H9 (cell line): Measurements from ENCODE around the gene ZBTB16. TPM values are rescaled to one million over a fixed set of nuclear protein-coding genes. Genes with fewer than 3 reads are reported as not detected.
A peak's percentile ranks its signal among the peaks of the same experiment; 100 is the strongest.

ENCODE experiments used
- DNase-seq: peaks from one replicate; pipeline ENCODE4 v3.0.0-alpha.2; 2017
- H2AFZ ChIP-seq: one replicate; pipeline ENCODE4 v1.6.1; 2013; ENCODE audit warnings: mild to moderate bottlenecking, low read length, control low read depth, moderate library complexity
- H2AK5ac ChIP-seq: 2 replicates; pipeline ENCODE4 v1.6.1; 2013; ENCODE audit warnings: low read length, control low read depth, mixed read lengths; ENCODE audit not compliant: insufficient read length
- H2BK120ac ChIP-seq: one replicate; pipeline ENCODE4 v1.6.1; 2013; ENCODE audit warnings: low read depth, mild to moderate bottlenecking, low read length, control low read depth, inconsistent platforms; ENCODE audit not compliant: poor library complexity, severe bottlenecking
- H2BK12ac ChIP-seq: 2 replicates; pipeline ENCODE4 v1.6.1; 2013; ENCODE audit warnings: low read length, control low read depth, mixed read lengths, low read depth; ENCODE audit not compliant: insufficient read length
- H2BK15ac ChIP-seq: 2 replicates; pipeline ENCODE4 v1.6.1; 2013; ENCODE audit warnings: low read depth, low read length, control low read depth
- H2BK20ac ChIP-seq: one replicate; pipeline ENCODE4 v1.6.1; 2013; ENCODE audit warnings: low read depth, mild to moderate bottlenecking, low read length, control low read depth, inconsistent platforms; ENCODE audit not compliant: poor library complexity, severe bottlenecking
- H2BK5ac ChIP-seq: 2 replicates; pipeline ENCODE4 v1.6.1; 2013; ENCODE audit warnings: low read length, control low read depth, mixed read lengths; ENCODE audit not compliant: insufficient read length
- H3K14ac ChIP-seq: 2 replicates; pipeline ENCODE4 v1.6.1; 2013; ENCODE audit warnings: low read length, control low read depth; ENCODE audit not compliant: insufficient read depth
- H3K18ac ChIP-seq: 2 replicates; pipeline ENCODE4 v1.6.1; 2013; ENCODE audit warnings: low read depth, mild to moderate bottlenecking, mixed read lengths, low read length, control low read depth; ENCODE audit not compliant: insufficient read length
- H3K23ac ChIP-seq: 2 replicates; pipeline ENCODE4 v1.6.1; 2013; ENCODE audit warnings: low read length, control low read depth, mixed read lengths, low read depth; ENCODE audit not compliant: insufficient read length
- H3K23me2 ChIP-seq: 2 replicates; pipeline ENCODE4 v1.6.1; 2013; ENCODE audit warnings: low read depth, mild to moderate bottlenecking, mixed read lengths, low read length, control low read depth; ENCODE audit not compliant: insufficient read length, poor library complexity, severe bottlenecking
- H3K27ac ChIP-seq: 2 replicates; pipeline ENCODE4 v1.5.1; 2013; ENCODE audit warnings: low read length, control low read depth, mixed read lengths, low read depth; ENCODE audit not compliant: insufficient read length
- H3K27me3 ChIP-seq: 2 replicates; pipeline ENCODE4 v1.6.1; 2013; ENCODE audit warnings: low read length, control low read depth, inconsistent platforms; ENCODE audit not compliant: insufficient read depth
- H3K4ac ChIP-seq: 2 replicates; pipeline ENCODE4 v1.6.1; 2013; ENCODE audit warnings: low read depth, mild to moderate bottlenecking, control low read depth, inconsistent platforms, low read length, moderate library complexity
- H3K4me1 ChIP-seq: 2 replicates; pipeline ENCODE4 v1.6.1; 2013; ENCODE audit warnings: low read length, control low read depth, inconsistent platforms; ENCODE audit not compliant: insufficient read depth
- H3K4me2 ChIP-seq: 2 replicates; pipeline ENCODE4 v1.6.1; 2013; ENCODE audit warnings: low read length, control low read depth, mixed read lengths; ENCODE audit not compliant: insufficient read length, insufficient read depth
- H3K56ac ChIP-seq: 2 replicates; pipeline ENCODE4 v1.6.1; 2013; ENCODE audit warnings: low read depth, mild to moderate bottlenecking, mixed read lengths, low read length, control low read depth; ENCODE audit not compliant: insufficient read length
- H3K79me1 ChIP-seq: 2 replicates; pipeline ENCODE4 v1.6.1; 2013; ENCODE audit warnings: low read depth, mild to moderate bottlenecking, moderate library complexity, low read length, control low read depth, inconsistent platforms; ENCODE audit not compliant: insufficient read depth, poor library complexity, severe bottlenecking
- H3K79me2 ChIP-seq: 2 replicates; pipeline ENCODE4 v1.6.1; 2013; ENCODE audit warnings: low read length, control low read depth, inconsistent platforms; ENCODE audit not compliant: insufficient read depth
- H3K9ac ChIP-seq: 2 replicates; pipeline ENCODE4 v1.6.1; 2013; ENCODE audit warnings: low read length, control low read depth, mixed read lengths; ENCODE audit not compliant: insufficient read length; ENCODE audit errors: extremely low read depth
- H3K9me3 ChIP-seq: one replicate; pipeline ENCODE4 v1.6.1; 2013; ENCODE audit warnings: low read depth, low read length, inconsistent platforms; ENCODE audit not compliant: control insufficient read depth
- H3T11ph ChIP-seq: one replicate; pipeline ENCODE4 v1.6.1; 2013; ENCODE audit warnings: mild to moderate bottlenecking, low read length, control low read depth, inconsistent platforms
- H4K20me1 ChIP-seq: one replicate; pipeline ENCODE4 v1.6.1; 2013; ENCODE audit not compliant: control insufficient read depth, insufficient read length, insufficient read depth
- H4K5ac ChIP-seq: 2 replicates; pipeline ENCODE4 v1.6.1; 2013; ENCODE audit warnings: low read depth, mild to moderate bottlenecking, mixed read lengths, low read length, control low read depth; ENCODE audit not compliant: insufficient read length
- H4K8ac ChIP-seq: replicated peaks from 2 replicates; pipeline ENCODE4 v1.6.1; 2013; ENCODE audit warnings: low read length, control low read depth, mixed read lengths, low read depth; ENCODE audit not compliant: insufficient read length
- H4K91ac ChIP-seq: 2 replicates; pipeline ENCODE4 v1.6.1; 2013; ENCODE audit warnings: low read depth, mild to moderate bottlenecking, moderate library complexity, mixed read lengths, low read length, control low read depth; ENCODE audit not compliant: insufficient read length
- H3K27ac Mint-ChIP-seq, 3 experiments: 2 replicates in 2 of 3; 3 replicates in 1 of 3; pipeline ENCODE4 v1.8.0; 2020 to 2021; ENCODE audit warnings: mixed read lengths in 3 of 3, mild to moderate bottlenecking in 1 of 3, moderate library complexity in 1 of 3
- H3K27me3 Mint-ChIP-seq: 2 replicates; pipeline ENCODE4 v1.8.0; 2021; ENCODE audit warnings: low read depth, mild to moderate bottlenecking, moderate library complexity, mixed read lengths
- H3K36me3 Mint-ChIP-seq, 3 experiments: 2 replicates in 2 of 3; 3 replicates in 1 of 3; pipeline ENCODE4 v1.8.0; 2020 to 2021; ENCODE audit warnings: low read depth in 3 of 3, mixed read lengths in 3 of 3; ENCODE audit not compliant: insufficient read depth in 1 of 3
- H3K4me1 Mint-ChIP-seq, 2 experiments: 2 replicates each; pipeline ENCODE4 v1.8.0; 2020; ENCODE audit warnings: mixed read lengths in 2 of 2
- H3K4me3 Mint-ChIP-seq, 2 experiments: 2 replicates in 1 of 2; 3 replicates in 1 of 2; pipeline ENCODE4 v1.8.0; 2020 to 2021; ENCODE audit warnings: mild to moderate bottlenecking in 2 of 2, mixed read lengths in 2 of 2, moderate library complexity in 1 of 2
- H3K9me3 Mint-ChIP-seq, 2 experiments: 2 replicates in 1 of 2; 3 replicates in 1 of 2; pipeline ENCODE4 v1.8.0; 2020; ENCODE audit warnings: mild to moderate bottlenecking in 2 of 2, mixed read lengths in 2 of 2, moderate library complexity in 1 of 2
- CTCF ChIP-seq: fragments of 200-600 bp; sonication (generic); conservative IDR thresholded peaks from 3 replicates; pipeline ENCODE4 v1.8.0; 2021; ENCODE audit warnings: antibody characterized with exemption, mild to moderate bottlenecking
- WGBS: extraction: QIAGEN DNeasy Blood & Tissue Kit; methylation state at CpG from one replicate; pipeline ENCODE4 v1.1.7; 2013; ENCODE audit warnings: missing lambda C conversion rate, low lambda C conversion rate, mixed read lengths; ENCODE audit not compliant: insufficient read length; ENCODE audit errors: extremely low coverage; 5-methylcytosine and 5-hydroxymethylcytosine counted together
- total RNA-seq: library from RNA; stranded (reverse); gene quantifications from 2 replicates; pipeline ENCODE4 v1.2.1, GENCODE V29; 2021

ZBTB16 gene
- total RNA-seq, 1 experiment from 2014 or later, result not detected

DNA sequence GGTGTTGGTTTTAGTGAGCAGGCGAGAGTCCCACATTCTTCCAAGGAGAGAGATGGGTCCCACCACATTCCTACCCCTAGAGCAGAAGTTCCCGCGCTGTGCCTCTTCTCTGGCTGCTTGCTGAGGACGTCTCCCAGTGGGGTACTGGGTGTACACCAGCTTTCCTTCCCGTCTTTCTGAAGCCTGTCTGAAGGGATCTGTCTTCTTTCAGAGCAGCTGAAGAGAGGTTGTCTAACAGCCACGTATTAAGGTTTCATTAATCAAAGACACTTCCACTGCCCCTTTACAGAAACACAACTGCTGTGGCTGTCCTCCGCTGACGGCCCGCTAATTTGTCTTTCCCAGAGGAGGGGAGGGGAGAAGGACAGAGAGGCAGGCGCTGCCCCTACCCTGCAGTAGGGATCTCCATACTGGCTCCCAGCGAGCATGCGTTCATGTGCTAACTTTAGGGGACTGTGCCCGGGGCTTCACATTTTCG lies 56.0 kb downstream of the ZBTB16 start:
- 0 out of 2 replicates have a peak overlapping the region, but pooled peaks have one; percentile 57 for H3K14ac ChIP-seq
- DNase-seq, result peak; percentile 38
- H3K4me1 Mint-ChIP-seq, result peaks cover 5 to 14% of the 10 kb centered on the region in 2 experiments; a peak in 3 of 4 replicates

More for the DNA sequence above, 56.0 kb downstream of the ZBTB16 start:
- Histone ChIP-seq H4K20me1 (no peaks in the 10 kb centered on the region), H2BK20ac (no peak overlapping the region), H2AK5ac (no peak overlapping the region), H4K8ac (no peak overlapping the region), H3K9ac (no peak overlapping the region), H4K91ac (no peak overlapping the region), H3K18ac (no peak overlapping the region), H3T11ph (no peak overlapping the region), H3K27me3 (no peaks in the 10 kb centered on the region), H2AFZ (no peak overlapping the region), H3K9me3 (no peaks in the 10 kb centered on the region), H3K23ac (no peak overlapping the region), H2BK12ac (no peak overlapping the region), H3K23me2 (no peaks in the 10 kb centered on the region), H3K4me2 (no peak overlapping the region), H2BK120ac (no peak overlapping the region), H3K4ac (no peak overlapping the region), H3K56ac (no peak overlapping the region), H3K79me2 (no peaks in the 10 kb centered on the region), H3K79me1 (no peaks in the 10 kb centered on the region), H2BK5ac (no peak overlapping the region), H2BK15ac (no peak overlapping the region), H4K5ac (no peak overlapping the region), H3K4me1 (no peaks in the 10 kb centered on the region), H3K27ac (no peak overlapping the region)
- WGBS, result no CpG with 5 or more reads among the region's 14 CpGs
- Mint-ChIP-seq H3K27ac (no peak overlapping the region; a peak in 1 of 7 replicates), H3K27me3 (peaks cover 32% of the 10 kb centered on the region), H3K4me3 (no peak overlapping the region), H3K9me3 (no peaks in the 10 kb centered on the region; a peak in 1 of 5 replicates), H3K36me3 (no peaks in the 10 kb centered on the region)
- TF ChIP-seq CTCF, result no peak; the same call in 2 of the 3 replicates
